GM20000 (cell line): ENCODE measurements around the gene HAUS5.

Experiments
- DNase-seq: peaks from one replicate; pipeline ENCODE4 v3.0.0; 2012; ENCODE audit warnings: low spot score
- TF ChIP-seq, protein P1 (sequence below): IDR thresholded peaks from 2 replicates; pipeline ENCODE4 v1.5.1; 2012; ENCODE audit warnings: mild to moderate bottlenecking, control low read depth; ENCODE audit errors: extremely low read depth, missing control alignments

HAUS5 gene

GRCh38 chr19:35621708-35622107 is 9.2 kb downstream of the HAUS5 start:
- TF ChIP-seq, protein P1, sequence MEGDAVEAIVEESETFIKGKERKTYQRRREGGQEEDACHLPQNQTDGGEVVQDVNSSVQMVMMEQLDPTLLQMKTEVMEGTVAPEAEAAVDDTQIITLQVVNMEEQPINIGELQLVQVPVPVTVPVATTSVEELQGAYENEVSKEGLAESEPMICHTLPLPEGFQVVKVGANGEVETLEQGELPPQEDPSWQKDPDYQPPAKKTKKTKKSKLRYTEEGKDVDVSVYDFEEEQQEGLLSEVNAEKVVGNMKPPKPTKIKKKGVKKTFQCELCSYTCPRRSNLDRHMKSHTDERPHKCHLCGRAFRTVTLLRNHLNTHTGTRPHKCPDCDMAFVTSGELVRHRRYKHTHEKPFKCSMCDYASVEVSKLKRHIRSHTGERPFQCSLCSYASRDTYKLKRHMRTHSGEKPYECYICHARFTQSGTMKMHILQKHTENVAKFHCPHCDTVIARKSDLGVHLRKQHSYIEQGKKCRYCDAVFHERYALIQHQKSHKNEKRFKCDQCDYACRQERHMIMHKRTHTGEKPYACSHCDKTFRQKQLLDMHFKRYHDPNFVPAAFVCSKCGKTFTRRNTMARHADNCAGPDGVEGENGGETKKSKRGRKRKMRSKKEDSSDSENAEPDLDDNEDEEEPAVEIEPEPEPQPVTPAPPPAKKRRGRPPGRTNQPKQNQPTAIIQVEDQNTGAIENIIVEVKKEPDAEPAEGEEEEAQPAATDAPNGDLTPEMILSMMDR: no peak
- no peak for DNase-seq

- no peak for DNase-seq
- TF ChIP-seq, protein P1: no peak
These were observed 10.2 kb downstream of the HAUS5 start for GRCh38 chr19:35622750-35623149.

DNA sequence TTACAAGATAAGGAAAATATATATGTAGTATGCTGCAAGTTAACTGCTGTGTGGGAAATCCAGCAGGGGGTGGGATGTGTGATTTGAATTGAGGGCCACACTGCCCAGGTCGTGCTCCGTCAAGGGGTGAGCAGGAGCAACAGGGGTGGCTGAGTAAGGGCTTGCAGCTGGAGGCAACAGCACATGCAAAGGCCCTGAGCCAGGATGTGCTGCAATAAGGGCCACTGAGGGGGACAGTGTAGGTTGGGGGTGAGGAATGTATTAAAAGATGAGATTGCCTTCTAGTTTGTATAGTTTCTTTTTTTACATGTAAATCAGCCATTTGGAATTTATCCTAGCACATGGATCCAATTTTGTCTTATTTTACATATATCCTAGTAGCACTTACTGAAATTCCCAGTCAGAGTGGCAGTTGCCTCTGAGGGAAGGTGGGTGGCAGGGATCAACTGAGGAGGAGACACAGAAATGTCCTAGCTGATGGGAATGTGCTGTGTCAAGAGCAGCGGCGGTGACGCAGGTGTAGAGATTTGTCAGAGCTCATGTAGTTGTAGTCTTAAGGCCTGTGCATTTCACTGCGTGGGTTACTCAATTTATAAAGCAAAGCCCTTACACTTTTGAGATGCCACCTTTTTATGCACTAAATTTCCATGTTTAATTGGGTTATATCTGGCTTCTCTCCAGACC is 10.9 kb downstream of the HAUS5 start:
- no peak for DNase-seq
- TF ChIP-seq, protein P1: no peak

GRCh38 chr19:35628264-35628564 is 15.7 kb downstream of the HAUS5 start:
- TF ChIP-seq, protein P1: no peak

GRCh38 chr19:35628565-35629331 is 16.2 kb downstream of the HAUS5 start, which contains the start of gene RBM42:
Gene RBM42 (plus strand): TSS chr19:35629036. CDS start chr19:35629154, 118 bp downstream.
- peak; percentile 99 for DNase-seq
- TF ChIP-seq, protein P1: no peak

More at GRCh38 chr19:35628264-35628564, 15.7 kb downstream of the HAUS5 start:
- no peak for DNase-seq

GRCh38 chr19:35629332-35629633 is 16.7 kb downstream of the HAUS5 start:
- TF ChIP-seq, protein P1: no peak
- no peak for DNase-seq

GRCh38 chr19:35633727-35634440 is 21.3 kb downstream of the HAUS5 start:
- no peak for DNase-seq
- TF ChIP-seq, protein P1: no peak
